Keratinocyte (primary cell): Measurements from ENCODE around the gene LTB. TPM values are rescaled to one million over a fixed set of nuclear protein-coding genes. Genes with fewer than 3 reads are reported as not detected.

ENCODE experiments used
- DNase-seq: peaks from one replicate; pipeline ENCODE4 v3.0.0-alpha.2; 2011; ENCODE audit warnings: low read depth, missing footprints, low spot score
- FAIRE-seq: peaks from 2 replicates; lab custom pipeline; 2011; peaks lifted over from hg19 to GRCh38; lab: Jason Lieb, UNC
- H2AFZ ChIP-seq: 2 replicates; pipeline ENCODE4 v1.6.0; 2012; ENCODE audit warnings: low read length, control low read depth, inconsistent platforms; ENCODE audit not compliant: control insufficient read depth
- H3K27ac ChIP-seq: 2 replicates; pipeline ENCODE4 v1.5.1; 2011; ENCODE audit warnings: low read length; ENCODE audit not compliant: control insufficient read depth, insufficient read depth
- H3K27me3 ChIP-seq: 3 replicates; pipeline ENCODE4 v1.6.0; 2011; ENCODE audit warnings: low read length; ENCODE audit not compliant: control insufficient read depth, insufficient read depth; ENCODE audit errors: extremely low read depth
- H3K36me3 ChIP-seq, 2 experiments: 2 replicates in 1 of 2; 3 replicates in 1 of 2; pipeline ENCODE4 v1.5.1; 2011; ENCODE audit warnings: low read length in 2 of 2, mild to moderate bottlenecking in 1 of 2; ENCODE audit not compliant: control insufficient read depth in 2 of 2, insufficient read depth in 2 of 2; ENCODE audit errors: extremely low read depth in 1 of 2
- H3K4me1 ChIP-seq: 3 replicates; pipeline ENCODE4 v1.5.1; 2011; ENCODE audit warnings: low read length; ENCODE audit not compliant: control insufficient read depth, insufficient read depth; ENCODE audit errors: extremely low read depth
- H3K4me2 ChIP-seq: 3 replicates; pipeline ENCODE4 v1.6.0; 2011; ENCODE audit warnings: low read depth, low read length; ENCODE audit not compliant: control insufficient read depth, insufficient read depth; ENCODE audit errors: extremely low read depth
- H3K4me3 ChIP-seq, 3 experiments: fragments of 200-600 bp in 1 of 3; sonication (generic) in 1 of 3; 2 replicates in 2 of 3; 3 replicates in 1 of 3; pipeline ENCODE4 v1.5.1; 2011 to 2016; ENCODE audit warnings: low read length in 3 of 3, mild to moderate bottlenecking in 3 of 3, control low read depth in 2 of 3, inconsistent platforms in 1 of 3, low read depth in 1 of 3, mixed read lengths in 1 of 3, mixed run types in 1 of 3, moderate library complexity in 1 of 3; ENCODE audit not compliant: control insufficient read depth in 2 of 3, insufficient read depth in 2 of 3; ENCODE audit errors: extremely low read depth in 1 of 3
- H3K79me2 ChIP-seq: 2 replicates; pipeline ENCODE4 v1.6.0; 2012; ENCODE audit warnings: low read length; ENCODE audit not compliant: control insufficient read depth, insufficient read depth
- H3K9ac ChIP-seq: 3 replicates; pipeline ENCODE4 v1.6.0; 2011; ENCODE audit warnings: low read length; ENCODE audit not compliant: control insufficient read depth, insufficient read depth; ENCODE audit errors: extremely low read depth
- H3K9me1 ChIP-seq: 3 replicates; pipeline ENCODE4 v1.6.0; 2011; ENCODE audit warnings: low read length; ENCODE audit not compliant: control insufficient read depth, insufficient read depth; ENCODE audit errors: extremely low read depth
- H3K9me3 ChIP-seq: 2 replicates; pipeline ENCODE4 v1.5.1; 2012; ENCODE audit warnings: low read depth, low read length; ENCODE audit not compliant: control insufficient read depth
- H4K20me1 ChIP-seq: 3 replicates; pipeline ENCODE4 v1.6.0; 2011; ENCODE audit warnings: low read length; ENCODE audit not compliant: control insufficient read depth, insufficient read depth; ENCODE audit errors: extremely low read depth
- CTCF ChIP-seq, 3 experiments: IDR thresholded peaks in 1 of 3; conservative IDR thresholded peaks in 1 of 3; optimal IDR thresholded peaks in 1 of 3; 2 replicates in 2 of 3; 3 replicates in 1 of 3; pipeline versions ENCODE3 to v1.5.1; 2011; ENCODE audit warnings: low read length in 3 of 3, mild to moderate bottlenecking in 3 of 3, moderate library complexity in 2 of 3, control low read depth in 1 of 3, inconsistent platforms in 1 of 3; ENCODE audit not compliant: insufficient read depth in 2 of 3; ENCODE audit errors: extremely low read depth in 1 of 3
- EZH2 ChIP-seq: IDR thresholded peaks from one replicate; pipeline ENCODE4 v1.6.1; 2012; ENCODE audit warnings: inconsistent platforms, mild to moderate bottlenecking, low read length, moderate library complexity
- dilution Hi-C: fragments of 300-500 bp; cut with MboI; formaldehyde crosslinking; loops from one replicate; pipeline ENCODE4 v1.7.0; 2020; ENCODE audit warnings: low sequenced_read_pairs; ENCODE audit not compliant: extremely low pct_ligation_motif_present
- polyA plus RNA-seq, 5 experiments: library from polyadenylated mRNA; depleted of rRNA in 3 of 5; stranded (reverse) in 3 of 5; stranded (forward) in 1 of 5; unstranded in 1 of 5; fragments of >200 nt; gene quantifications; 1 replicate in 1 of 5; 2 replicates in 3 of 5; 3 replicates in 1 of 5; pipeline versions ENCODE4 v1.2.1 to v1.2.3, GENCODE V29; 2011 to 2012; ENCODE audit warnings: missing spikeins in 2 of 5, low read depth in 1 of 5, low replicate concordance in 1 of 5

The LTB gene
- polyA plus RNA-seq, 1 donor (not counting 4 experiments of a cell fraction or from before 2014, with no cell fraction given): not detected

DNA sequence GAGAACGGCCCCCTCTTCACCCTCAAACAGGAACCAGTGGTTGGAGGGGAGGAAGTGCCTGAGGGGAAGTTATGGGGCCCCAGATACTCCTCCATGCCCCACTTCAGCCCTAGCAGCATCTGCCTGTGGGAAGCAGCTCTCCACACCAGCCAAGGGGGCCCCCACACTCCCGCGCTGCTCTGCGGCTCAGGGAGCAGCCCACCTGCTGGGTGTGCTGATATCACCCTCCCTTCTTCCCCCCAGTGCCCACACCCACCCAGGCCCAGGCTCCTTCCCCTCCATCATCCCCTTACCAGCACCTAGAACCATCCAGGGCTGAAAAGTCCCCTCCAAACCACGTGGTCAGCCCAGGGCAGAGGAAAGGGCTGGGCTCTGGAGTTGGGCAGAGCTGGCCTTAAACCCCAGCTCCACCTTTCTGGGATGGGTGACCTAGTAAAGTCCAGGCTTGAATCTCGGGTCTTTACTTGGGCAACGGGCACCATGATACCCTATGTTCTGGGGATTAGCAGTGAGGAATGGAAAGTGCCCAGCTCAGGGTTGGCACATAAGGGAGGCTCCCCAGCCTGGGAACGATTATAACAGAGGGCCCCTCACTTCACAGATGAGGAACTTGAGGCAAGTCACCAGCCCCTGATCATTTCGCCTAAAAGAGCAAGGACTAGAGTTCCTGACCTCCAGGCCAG is 4.5 kb upstream of the LTB start:
- Histone ChIP-seq H3K36me3 (no peaks in the 10 kb centered on the region), H3K4me1 (peaks cover under 1% of the 10 kb centered on the region), H3K9ac (no peak overlapping the region), H3K9me3 (no peaks in the 10 kb centered on the region), H3K79me2 (no peaks in the 10 kb centered on the region), H3K27me3 (peaks cover 3% of the 10 kb centered on the region), H3K9me1 (no peaks in the 10 kb centered on the region), H3K27ac (no peak overlapping the region), H4K20me1 (no peaks in the 10 kb centered on the region), H2AFZ (no peak overlapping the region), H3K4me2 (no peak overlapping the region), H3K4me3 (no peak overlapping the region)
- DNase-seq (no peak), FAIRE-seq (no peak)
- dilution Hi-C loops: no loop called here
- TF ChIP-seq EZH2 (no peak), CTCF (optimal IDR thresholded peaks at IDR 0.05 in 1 of 3, IDR thresholded peaks at IDR 0.05 in 1 of 3, conservative IDR thresholded peaks at IDR 0.05 in 1 of 3; ENCODE audit: extremely low read depth in 1 of 3, insufficient read depth in 2 of 3, low read length in 3 of 3) (no peak)

GRCh38 chr6:31586008-31586407 is 3.8 kb upstream of the LTB start, which contains the start of gene LST1:
Gene LST1 (plus strand): TSS chr6:31586277. CDS start chr6:31587300, 1,023 bp downstream.
- H3K4me1 ChIP-seq: peaks cover 4% of the 10 kb centered on the region
- DNase-seq (no peak), FAIRE-seq (no peak)
- no peaks in the 10 kb centered on the region for H3K79me2 ChIP-seq
- TF ChIP-seq EZH2 (no peak), CTCF (optimal IDR thresholded peaks at IDR 0.05 in 1 of 3, IDR thresholded peaks at IDR 0.05 in 1 of 3, conservative IDR thresholded peaks at IDR 0.05 in 1 of 3; ENCODE audit: extremely low read depth in 1 of 3, insufficient read depth in 2 of 3, low read length in 3 of 3) (no peak)
- H3K27me3 ChIP-seq: peaks cover 3% of the 10 kb centered on the region
- no peak within 1 kb of the TSS for H3K4me2 ChIP-seq
- no peak within 1 kb of the TSS for H3K4me3 ChIP-seq
- no peaks in the 10 kb centered on the region for H3K36me3 ChIP-seq
- no peak within 1 kb of the TSS for H3K27ac ChIP-seq
- no peak within 1 kb of the TSS for H2AFZ ChIP-seq
- H4K20me1 ChIP-seq: no peaks in the 10 kb centered on the region
- dilution Hi-C loops: no loop called here
- no peaks in the 10 kb centered on the region for H3K9me3 ChIP-seq
- no peaks in the 10 kb centered on the region for H3K9me1 ChIP-seq
- no peak within 1 kb of the TSS for H3K9ac ChIP-seq
